Osteocyte (in vitro differentiated cells): Measurements from ENCODE around the gene TATDN2. TPM values are rescaled to one million over a fixed set of nuclear protein-coding genes. Genes with fewer than 3 reads are reported as not detected.

Source experiments
- DNase-seq: peaks from one replicate; pipeline ENCODE4 v3.0.0; 2021; ENCODE audit warnings: mixed read lengths; ENCODE audit not compliant: unreplicated experiment; ENCODE audit errors: extremely low spot score
- H3K27ac Mint-ChIP-seq: one replicate; pipeline ENCODE4 v1.8.0; 2021; ENCODE audit warnings: mild to moderate bottlenecking, mixed read lengths; ENCODE audit not compliant: unreplicated experiment
- H3K27me3 Mint-ChIP-seq: one replicate; pipeline ENCODE4 v1.8.0; 2021; ENCODE audit warnings: mixed read lengths; ENCODE audit not compliant: unreplicated experiment
- H3K36me3 Mint-ChIP-seq: one replicate; pipeline ENCODE4 v1.8.0; 2021; ENCODE audit warnings: mixed read lengths; ENCODE audit not compliant: unreplicated experiment
- H3K4me1 Mint-ChIP-seq: one replicate; pipeline ENCODE4 v1.8.0; 2021; ENCODE audit warnings: mixed read lengths; ENCODE audit not compliant: unreplicated experiment
- H3K4me3 Mint-ChIP-seq: one replicate; pipeline ENCODE4 v1.8.0; 2021; ENCODE audit warnings: mild to moderate bottlenecking, moderate library complexity, mixed read lengths; ENCODE audit not compliant: unreplicated experiment
- H3K9me3 Mint-ChIP-seq: one replicate; pipeline ENCODE4 v1.8.0; 2021; ENCODE audit warnings: mixed read lengths; ENCODE audit not compliant: unreplicated experiment
- CTCF ChIP-seq: fragments of 200-600 bp; sonication (generic); IDR thresholded peaks from 2 replicates; pipeline ENCODE4 v1.5.0; 2021; ENCODE audit warnings: antibody characterized with exemption, mild to moderate bottlenecking, moderate library complexity
- total RNA-seq: library from RNA; stranded (reverse); gene quantifications from 2 replicates; pipeline ENCODE4 v1.2.1, GENCODE V29; 2021

TATDN2 gene
- total RNA-seq, 1 donor from 2014 or later: 33.8 TPM

DNA sequence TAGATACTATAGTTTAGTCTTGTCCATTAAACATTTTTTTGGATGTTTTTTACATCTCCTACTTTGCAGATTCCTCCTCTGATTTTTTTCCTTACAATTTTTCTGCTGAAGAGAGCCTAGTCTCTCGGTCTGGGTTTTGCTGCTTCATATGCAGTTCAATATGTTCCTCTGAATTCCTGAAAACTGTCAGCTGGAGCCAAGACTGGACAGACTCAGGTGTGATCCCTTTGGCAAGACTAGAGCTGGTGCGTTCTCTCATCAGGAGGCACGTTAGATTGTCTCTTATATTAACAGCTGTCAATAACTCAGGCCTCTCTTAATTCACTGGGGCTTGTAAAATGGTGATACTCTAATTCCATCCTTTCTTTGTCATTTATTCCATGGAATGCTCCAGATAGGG lies 57.9 kb downstream of the TATDN2 start:
- Mint-ChIP-seq H3K27ac (no peak overlapping the region), H3K27me3 (no peaks in the 10 kb centered on the region)

GRCh38 chr3:10308678-10309077 lies 60.4 kb downstream of the TATDN2 start:
- no peaks in the 10 kb centered on the region for H3K27me3 Mint-ChIP-seq
- peaks cover 68% of the 10 kb centered on the region for H3K36me3 Mint-ChIP-seq
- no peak for DNase-seq
- no peak overlapping the region for H3K4me3 Mint-ChIP-seq
- no peak for TF ChIP-seq CTCF
- H3K27ac Mint-ChIP-seq: no peak overlapping the region
- H3K9me3 Mint-ChIP-seq: no peaks in the 10 kb centered on the region
- peaks cover 2% of the 10 kb centered on the region for H3K4me1 Mint-ChIP-seq

More for the DNA sequence above, 57.9 kb downstream of the TATDN2 start:
- Mint-ChIP-seq H3K9me3 (no peaks in the 10 kb centered on the region), H3K4me1 (no peaks in the 10 kb centered on the region), H3K36me3 (peaks cover 70% of the 10 kb centered on the region), H3K4me3 (no peak overlapping the region)
- no peak for DNase-seq
- TF ChIP-seq CTCF: no peak

DNA sequence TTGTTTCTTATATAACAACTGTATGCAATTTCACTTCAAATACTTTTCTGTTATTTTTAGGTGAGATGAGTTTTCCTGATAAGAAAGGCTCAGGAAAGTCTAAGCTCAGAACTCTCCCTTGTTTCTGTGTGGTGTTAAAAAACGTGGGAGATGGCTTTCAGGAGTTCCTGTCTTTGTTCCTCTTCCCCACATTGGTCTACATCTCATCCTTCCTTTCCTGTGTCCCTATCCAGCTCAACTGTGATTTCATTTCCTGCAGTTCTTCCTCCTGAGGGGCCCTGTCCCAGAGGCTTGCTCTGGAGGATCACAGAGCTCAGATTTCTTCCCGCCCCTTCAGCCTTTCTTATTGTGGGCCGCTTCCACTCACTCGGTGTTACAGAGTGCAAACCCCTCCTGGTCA lies 61.5 kb downstream of the TATDN2 start:
- no peak for DNase-seq
- H3K27me3 Mint-ChIP-seq: no peaks in the 10 kb centered on the region
- peaks cover 68% of the 10 kb centered on the region for H3K36me3 Mint-ChIP-seq
- no peaks in the 10 kb centered on the region for H3K9me3 Mint-ChIP-seq
- no peak for TF ChIP-seq CTCF
- no peak overlapping the region for H3K4me3 Mint-ChIP-seq
- H3K27ac Mint-ChIP-seq: no peak overlapping the region
- peaks cover 3% of the 10 kb centered on the region for H3K4me1 Mint-ChIP-seq

GRCh38 chr3:10310578-10310977 lies 62.3 kb downstream of the TATDN2 start:
- no peak for TF ChIP-seq CTCF
- DNase-seq: no peak
- Mint-ChIP-seq H3K36me3 (peaks cover 64% of the 10 kb centered on the region), H3K4me1 (peaks cover 3% of the 10 kb centered on the region), H3K4me3 (no peak overlapping the region), H3K27ac (peak overlapping the region; percentile 31), H3K9me3 (no peaks in the 10 kb centered on the region), H3K27me3 (no peaks in the 10 kb centered on the region)

DNA sequence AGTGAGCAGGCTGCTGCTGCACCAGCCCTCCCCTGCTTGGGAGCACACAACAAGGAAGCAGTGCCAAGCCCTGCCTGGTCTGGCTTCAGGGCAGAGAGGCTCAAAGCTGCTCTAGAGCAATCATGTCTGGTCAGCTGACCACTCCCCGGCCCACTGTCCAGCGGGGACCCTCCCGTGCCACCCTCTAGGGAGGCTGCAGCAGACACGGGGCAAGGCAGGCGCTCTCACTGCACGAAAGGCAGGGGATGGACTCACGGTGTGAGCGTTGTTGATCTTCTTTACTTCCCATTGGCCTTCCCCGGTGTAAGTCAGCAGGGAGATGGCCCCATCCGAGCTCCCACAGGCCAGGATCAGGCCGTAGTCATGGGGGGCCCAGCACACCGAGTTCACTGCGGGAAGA lies 63.5 kb downstream of the TATDN2 start:
- no peak for TF ChIP-seq CTCF
- DNase-seq: no peak
- H3K36me3 Mint-ChIP-seq: peaks cover 55% of the 10 kb centered on the region
- H3K4me1 Mint-ChIP-seq: peaks cover 3% of the 10 kb centered on the region
- no peak overlapping the region for H3K4me3 Mint-ChIP-seq
- H3K27ac Mint-ChIP-seq: no peak overlapping the region
- no peaks in the 10 kb centered on the region for H3K27me3 Mint-ChIP-seq
- H3K9me3 Mint-ChIP-seq: no peaks in the 10 kb centered on the region
